HepG2 (cell line): ENCODE measurements around the gene DSC2. TPM values are rescaled to one million over a fixed set of nuclear protein-coding genes. Genes with fewer than 3 reads are reported as not detected.

Source experiments
- ATAC-seq: fragments of 200-7000 bp; cut with Tn5 transposase; 3 replicates; pipeline ENCODE4 v1.9.1; 2020; ENCODE audit warnings: mild to moderate bottlenecking, moderate library complexity
- BruUV-seq: library from RNA; stranded (reverse); fragments of 400-500 nt; replicated peaks from 2 replicates; lab custom pipeline; 2021; lab: Mats Ljungman, UMichigan
- CTCF ChIA-PET: fragments of 300-600 bp; formaldehyde crosslinking; extraction: SDS; loops from one replicate; lab custom pipeline; 2021; ENCODE audit warnings: low total read pairs, inconsistent platforms, low intra/inter-chr PET ratio; lab: Yijun Ruan, JAX
- POLR2A ChIA-PET: fragments of 350-600 bp; sonication (Branson Sonifier 250); formaldehyde crosslinking; loops from one replicate; lab custom pipeline; 2020; ENCODE audit warnings: antibody characterized with exemption, inconsistent platforms; lab: Yijun Ruan, JAX
- DNase-seq: peaks from one replicate; pipeline ENCODE4 v3.0.0-alpha.2; 2015; ENCODE audit warnings: low spot score
- FAIRE-seq: peaks from 3 replicates; lab custom pipeline; 2011; peaks lifted over from hg19 to GRCh38; lab: Jason Lieb, UNC
- H2AFZ ChIP-seq: one replicate; pipeline ENCODE4 v1.6.1; 2011; ENCODE audit warnings: low read length, inconsistent platforms
- H3K27ac ChIP-seq: fragments of 300-600 bp; 3 replicates; pipeline ENCODE4 v1.8.0; 2011; ENCODE audit warnings: mixed run types, mild to moderate bottlenecking, mixed read lengths, low read length, inconsistent platforms; ENCODE audit not compliant: insufficient read depth; ENCODE audit errors: extremely low read length
- H3K27me3 ChIP-seq, 2 experiments: fragments of 200-600 bp in 1 of 2; 2 replicates in 1 of 2; 3 replicates in 1 of 2; pipeline versions ENCODE4 v1.6.0 to v1.8.0; 2011; ENCODE audit warnings: low read length in 2 of 2, mild to moderate bottlenecking in 2 of 2, moderate library complexity in 2 of 2, inconsistent platforms in 1 of 2; ENCODE audit not compliant: insufficient read depth in 2 of 2, control insufficient read depth in 1 of 2
- H3K36me3 ChIP-seq, 2 experiments: fragments of 200-600 bp in 1 of 2; replicated peaks in 1 of 2; 2 replicates in 1 of 2; 3 replicates in 1 of 2; pipeline versions ENCODE4 v1.5.1 to v1.8.0; 2011; ENCODE audit warnings: low read length in 2 of 2, inconsistent platforms in 1 of 2; ENCODE audit not compliant: insufficient read depth in 2 of 2, control insufficient read depth in 1 of 2
- H3K4me1 ChIP-seq: 2 replicates; pipeline ENCODE4 v1.5.1; 2012; ENCODE audit warnings: low read length, inconsistent platforms; ENCODE audit not compliant: insufficient read depth
- H3K4me2 ChIP-seq: 2 replicates; pipeline ENCODE4 v1.6.0; 2011; ENCODE audit warnings: low read depth, low read length, inconsistent platforms
- H3K4me3 ChIP-seq, 3 experiments: fragments of 200-600 bp in 1 of 3; sonication (generic), shearing (Covaris generic) in 1 of 3; replicated peaks in 1 of 3; 2 replicates each; pipeline ENCODE4 v1.5.1; 2011 to 2016; ENCODE audit warnings: low read length in 3 of 3, inconsistent platforms in 2 of 3, low read depth in 2 of 3, mild to moderate bottlenecking in 2 of 3, control low read depth in 1 of 3, mixed read lengths in 1 of 3; ENCODE audit not compliant: insufficient read depth in 1 of 3
- H3K79me2 ChIP-seq: one replicate; pipeline ENCODE4 v1.6.1; 2011; ENCODE audit warnings: low read length, inconsistent platforms; ENCODE audit not compliant: insufficient read depth
- H3K9ac ChIP-seq: 2 replicates; pipeline ENCODE4 v1.6.0; 2011; ENCODE audit warnings: mild to moderate bottlenecking, low read depth, low read length, inconsistent platforms; ENCODE audit not compliant: insufficient read depth
- H3K9me3 ChIP-seq: 2 replicates; pipeline ENCODE4 v1.5.1; 2012; ENCODE audit warnings: mild to moderate bottlenecking, low read length
- H4K20me1 ChIP-seq: 2 replicates; pipeline ENCODE4 v1.6.0; 2011; ENCODE audit warnings: inconsistent platforms, mild to moderate bottlenecking, low read length, moderate library complexity; ENCODE audit not compliant: insufficient read depth
- DNMT3B ChIP-seq: conservative IDR thresholded peaks from 2 replicates; pipeline ENCODE4 v1.6.1; 2016; ENCODE audit warnings: missing biosample characterization, control low read depth
- KLF16 ChIP-seq, 2 experiments: sonication (generic) in 1 of 2; formaldehyde crosslinking in 1 of 2; IDR thresholded peaks; 2 replicates each; pipeline versions ENCODE4 v1.6.1 to v1.8.0; 2016 to 2023; ENCODE audit warnings: missing genetic modification reagents in 2 of 2, missing compliant biosample characterization in 1 of 2
- MAF1 ChIP-seq: sonication (generic); formaldehyde crosslinking; IDR thresholded peaks from 2 replicates; pipeline ENCODE4 v1.5.0; 2020; ENCODE audit warnings: missing genetic modification reagents, borderline replicate concordance
- ZNF572 ChIP-seq: sonication (generic); formaldehyde crosslinking; IDR thresholded peaks from 2 replicates; pipeline ENCODE4 v1.5.1; 2020; ENCODE audit warnings: mild to moderate bottlenecking, missing genetic modification reagents
- ZNF816 ChIP-seq: sonication (generic); formaldehyde crosslinking; IDR thresholded peaks from 2 replicates; pipeline ENCODE4 v1.8.0; 2022; ENCODE audit warnings: missing genetic modification reagents, mild to moderate bottlenecking, borderline replicate concordance
- ZNF83 ChIP-seq: sonication (generic); formaldehyde crosslinking; IDR thresholded peaks from 2 replicates; pipeline ENCODE4 v1.4.0; 2020; ENCODE audit warnings: missing genetic modification reagents, mild to moderate bottlenecking, borderline replicate concordance
- WGBS: methylation state at CpG from one replicate; pipeline ENCODE4 v1.1.6; 2017; ENCODE audit warnings: low lambda C conversion rate; 5-methylcytosine and 5-hydroxymethylcytosine counted together
- in situ Hi-C: cut with HindIII; loops from 2 replicates; pipeline ENCODE4 v1.10.0; 2017; ENCODE audit warnings: low pct_unique_long_range_greater_than_20kb; ENCODE audit not compliant: extremely low pct_ligation_motif_present
- intact Hi-C: fragments of 100-400 bp; cut with micrococcal nuclease; formaldehyde crosslinking; loops from one replicate; pipeline ENCODE4 v1.10.0; 2022; ENCODE audit not compliant: unreplicated experiment
- polyA plus RNA-seq, 8 experiments: library from polyadenylated mRNA; depleted of rRNA in 3 of 8; stranded (reverse) in 7 of 8; unstranded in 1 of 8; fragments of >200 nt; fragmentation: Illumina TruSeq in 4 of 8; extraction: Trizol in 4 of 8; gene quantifications; 2 replicates each; pipeline versions ENCODE4 v1.2.1 to v1.2.3, GENCODE V29; 2011 to 2016; ENCODE audit warnings: low read depth in 4 of 8, missing spikeins in 1 of 8, mixed read lengths in 1 of 8; ENCODE audit not compliant: insufficient read depth in 1 of 8
- total RNA-seq, 5 experiments: library from RNA; depleted of rRNA; stranded (reverse); fragments of >200 nt; fragmentation: Illumina TruSeq; extraction: Trizol; gene quantifications; 2 replicates each; pipeline ENCODE4 v1.2.3, GENCODE V29; 2016; ENCODE audit warnings: low read depth in 1 of 5
- TF ChIP-seq, protein P1 (sequence below): sonication (generic); formaldehyde crosslinking; IDR thresholded peaks from 2 replicates; pipeline ENCODE4 v1.4.0; 2020; ENCODE audit warnings: mild to moderate bottlenecking, missing genetic modification reagents

The DSC2 gene
- total and polyA plus RNA-seq, 2 of the 13 experiments (the other 11 are each of a cell fraction or from before 2014, with no cell fraction given) = 7.2 to 24.9 TPM

DNA sequence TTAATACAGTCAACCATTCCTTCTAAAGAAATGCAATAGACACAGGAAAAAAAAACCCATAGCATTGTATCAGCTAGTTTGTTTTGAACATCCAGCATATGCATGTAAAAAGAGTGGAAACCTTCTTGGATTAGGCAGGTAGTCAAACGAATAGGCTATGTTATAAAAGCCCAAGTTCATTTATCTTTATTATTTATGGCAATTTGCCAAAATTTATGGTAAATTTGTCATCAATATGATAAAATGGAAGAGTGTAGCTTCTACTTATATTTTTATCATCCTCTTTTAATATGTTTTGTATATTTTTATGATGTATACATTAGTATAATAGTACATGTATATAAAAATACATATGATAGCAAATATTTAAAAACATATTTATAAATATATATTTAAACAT lies 36.5 kb upstream of the DSC2 start:
- H3K9me3 ChIP-seq = no peaks in the 10 kb centered on the region
- DNase-seq (no peak), ATAC-seq (no peak)
- H3K9ac ChIP-seq = no peak overlapping the region
- 0% methylated on average over 1 of the region's 1 CpG for WGBS
- intact Hi-C loops = no loop called here
- TF ChIP-seq ZNF572 (CRISPR knock-in tag) (no peak), ZNF816 (CRISPR knock-in tag) (no peak), DNMT3B (no peak)
- TF ChIP-seq, protein P1, sequence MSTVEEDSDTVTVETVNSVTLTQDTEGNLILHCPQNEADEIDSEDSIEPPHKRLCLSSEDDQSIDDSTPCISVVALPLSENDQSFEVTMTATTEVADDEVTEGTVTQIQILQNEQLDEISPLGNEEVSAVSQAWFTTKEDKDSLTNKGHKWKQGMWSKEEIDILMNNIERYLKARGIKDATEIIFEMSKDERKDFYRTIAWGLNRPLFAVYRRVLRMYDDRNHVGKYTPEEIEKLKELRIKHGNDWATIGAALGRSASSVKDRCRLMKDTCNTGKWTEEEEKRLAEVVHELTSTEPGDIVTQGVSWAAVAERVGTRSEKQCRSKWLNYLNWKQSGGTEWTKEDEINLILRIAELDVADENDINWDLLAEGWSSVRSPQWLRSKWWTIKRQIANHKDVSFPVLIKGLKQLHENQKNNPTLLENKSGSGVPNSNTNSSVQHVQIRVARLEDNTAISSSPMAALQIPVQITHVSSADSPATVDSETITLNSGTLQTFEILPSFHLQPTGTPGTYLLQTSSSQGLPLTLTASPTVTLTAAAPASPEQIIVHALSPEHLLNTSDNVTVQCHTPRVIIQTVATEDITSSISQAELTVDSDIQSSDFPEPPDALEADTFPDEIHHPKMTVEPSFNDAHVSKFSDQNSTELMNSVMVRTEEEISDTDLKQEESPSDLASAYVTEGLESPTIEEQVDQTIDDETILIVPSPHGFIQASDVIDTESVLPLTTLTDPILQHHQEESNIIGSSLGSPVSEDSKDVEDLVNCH = no peak
- TF ChIP-seq, all 625 proteins: peak for 0
- H4K20me1 ChIP-seq = no peaks in the 10 kb centered on the region
- BruUV-seq = no TSS peak
- in situ Hi-C loops = no loop called here
- no peaks in the 10 kb centered on the region for H3K79me2 ChIP-seq
- ChIA-PET CTCF (no interaction called here), POLR2A (no interaction called here)
- H3K4me3 ChIP-seq = no peak overlapping the region
- no peaks in the 10 kb centered on the region for H3K36me3 ChIP-seq
- no peaks in the 10 kb centered on the region for H3K4me1 ChIP-seq
- no peaks in the 10 kb centered on the region for H3K27me3 ChIP-seq
- no peak overlapping the region for H2AFZ ChIP-seq
- FAIRE-seq = no peak
- no peak overlapping the region for H3K4me2 ChIP-seq
- H3K27ac ChIP-seq = no peak overlapping the region

DNA sequence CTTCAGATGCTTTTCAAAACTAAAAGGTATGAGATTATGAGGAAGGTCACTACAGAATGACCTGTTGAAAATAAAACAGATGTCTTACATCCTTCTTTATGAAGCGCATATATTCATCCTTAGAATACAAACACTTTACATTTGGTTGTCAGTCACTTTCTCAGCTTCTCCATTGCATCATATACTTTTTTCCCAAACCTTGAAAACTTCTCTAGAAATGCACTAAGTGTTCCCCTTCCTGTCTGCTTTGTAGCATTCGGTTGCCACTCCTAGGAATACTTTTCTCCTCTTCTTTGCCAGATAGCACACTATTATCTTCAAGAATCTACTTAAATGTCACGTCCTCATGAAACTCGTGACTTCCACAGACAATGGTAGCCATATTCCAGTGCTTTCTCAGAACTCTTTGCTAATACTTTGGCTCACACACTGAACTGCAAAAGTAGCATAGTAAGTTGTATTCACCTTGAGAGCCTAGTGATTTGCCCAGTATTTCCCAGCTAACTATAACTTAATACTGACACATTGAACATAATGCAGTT lies 32.8 kb upstream of the DSC2 start:
- no peaks in the 10 kb centered on the region for H4K20me1 ChIP-seq
- H2AFZ ChIP-seq = no peak overlapping the region
- TF ChIP-seq ZNF83 (CRISPR knock-in tag) = no peak
- no peak for TF ChIP-seq MAF1 (CRISPR knock-in tag)
- TF ChIP-seq KLF16 (CRISPR knock-in tag; IDR thresholded peaks at IDR 0.05) = no peak
- ATAC-seq = no peak
- H3K4me3 ChIP-seq = no peak overlapping the region
- no peaks in the 10 kb centered on the region for H3K27me3 ChIP-seq
- intact Hi-C loops (no loop called here), in situ Hi-C loops (no loop called here)
- H3K4me2 ChIP-seq = no peak overlapping the region
- no peaks in the 10 kb centered on the region for H3K36me3 ChIP-seq
- FAIRE-seq = no peak
- H3K9me3 ChIP-seq = no peaks in the 10 kb centered on the region
- no peaks in the 10 kb centered on the region for H3K4me1 ChIP-seq
- POLR2A ChIA-PET = no interaction called here
- CTCF ChIA-PET = no interaction called here
- DNase-seq = no peak
- no peaks in the 10 kb centered on the region for H3K79me2 ChIP-seq
- H3K9ac ChIP-seq = no peak overlapping the region
- H3K27ac ChIP-seq = no peak overlapping the region
- no TSS peak for BruUV-seq
- 23% methylated on average over 4 of the region's 4 CpGs for WGBS
